ENCODE results near the gene SPATA16.

Gene SPATA16

DNA sequence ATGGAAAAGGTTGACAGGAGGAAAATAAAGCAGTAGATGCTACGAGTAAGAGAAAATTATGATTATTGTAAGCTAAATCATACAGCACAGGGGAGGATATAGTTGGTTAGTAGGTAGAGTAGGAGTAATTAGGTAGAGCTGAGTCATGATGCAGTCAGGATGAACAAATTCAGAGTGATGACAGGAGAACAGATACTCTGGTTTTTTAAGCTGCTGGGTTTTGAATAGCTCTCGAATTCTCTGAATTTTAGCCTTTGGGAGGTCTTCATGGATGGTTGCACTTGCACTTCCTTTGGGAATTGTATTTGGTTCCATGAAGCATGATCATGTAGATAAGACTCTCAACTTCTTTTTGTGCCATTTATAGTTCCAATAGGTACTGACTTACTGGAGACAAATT lies 294.3 kb downstream of the SPATA16 start:
- Mint-ChIP-seq H3K27ac (no peak overlapping the region), H3K4me1 (no peaks in the 10 kb centered on the region), H3K36me3 (no peaks in the 10 kb centered on the region), H3K27me3 (peaks cover 4% of the 10 kb centered on the region), H3K9me3 (no peaks in the 10 kb centered on the region), H3K4me3 (no peak overlapping the region)
- no peak for DNase-seq
- CTCF ChIA-PET = no interaction called here

DNA sequence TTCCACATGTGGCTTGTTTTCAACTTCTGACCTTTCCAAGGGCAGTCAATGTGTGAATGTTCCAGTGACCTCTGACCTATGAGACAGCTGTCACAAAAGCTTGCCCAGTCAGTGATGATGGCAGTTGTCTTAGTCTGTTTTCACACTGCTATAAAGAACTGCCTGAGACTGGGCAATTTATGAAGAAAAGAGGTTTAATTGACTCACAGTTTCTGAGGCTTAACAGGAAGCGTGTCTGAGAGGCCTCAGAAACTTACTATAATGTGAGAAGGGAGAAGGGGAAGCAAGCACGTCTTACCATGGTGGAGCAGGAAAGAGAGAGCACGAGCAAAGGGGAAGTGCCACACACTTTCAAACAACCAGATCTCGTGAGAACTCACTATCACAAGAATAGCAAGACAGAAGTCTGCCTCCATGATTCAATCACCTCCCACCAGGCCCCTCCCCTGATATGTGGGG lies 294.9 kb downstream of the SPATA16 start:
- Mint-ChIP-seq H3K4me3 (no peak overlapping the region), H3K9me3 (no peaks in the 10 kb centered on the region), H3K36me3 (no peaks in the 10 kb centered on the region), H3K27me3 (peaks cover 4% of the 10 kb centered on the region), H3K4me1 (no peaks in the 10 kb centered on the region), H3K27ac (no peak overlapping the region)
- CTCF ChIA-PET = no interaction called here
- DNase-seq = no peak

GRCh38 chr3:172844428-172844827 lies 296.6 kb downstream of the SPATA16 start:
- CTCF ChIA-PET = interaction anchor here (1.1 kb wide), 1 partner anchor 131 kb away, joined by 3 read pairs; no protein-coding TSS in a partner anchor
- peaks cover 4% of the 10 kb centered on the region for H3K27me3 Mint-ChIP-seq
- no peaks in the 10 kb centered on the region for H3K36me3 Mint-ChIP-seq
- H3K4me3 Mint-ChIP-seq = no peak overlapping the region
- H3K4me1 Mint-ChIP-seq = no peaks in the 10 kb centered on the region
- H3K27ac Mint-ChIP-seq = no peak overlapping the region
- no peaks in the 10 kb centered on the region for H3K9me3 Mint-ChIP-seq
- no peak for DNase-seq

- Mint-ChIP-seq H3K4me1 (no peaks in the 10 kb centered on the region), H3K4me3 (no peak overlapping the region), H3K27me3 (peaks cover 13% of the 10 kb centered on the region), H3K36me3 (no peaks in the 10 kb centered on the region), H3K27ac (no peak overlapping the region), H3K9me3 (no peaks in the 10 kb centered on the region)
- CTCF ChIA-PET = no interaction called here
- no peak for DNase-seq
Observed at GRCh38 chr3:172840913-172841312, 300.1 kb downstream of the SPATA16 start.

DNA sequence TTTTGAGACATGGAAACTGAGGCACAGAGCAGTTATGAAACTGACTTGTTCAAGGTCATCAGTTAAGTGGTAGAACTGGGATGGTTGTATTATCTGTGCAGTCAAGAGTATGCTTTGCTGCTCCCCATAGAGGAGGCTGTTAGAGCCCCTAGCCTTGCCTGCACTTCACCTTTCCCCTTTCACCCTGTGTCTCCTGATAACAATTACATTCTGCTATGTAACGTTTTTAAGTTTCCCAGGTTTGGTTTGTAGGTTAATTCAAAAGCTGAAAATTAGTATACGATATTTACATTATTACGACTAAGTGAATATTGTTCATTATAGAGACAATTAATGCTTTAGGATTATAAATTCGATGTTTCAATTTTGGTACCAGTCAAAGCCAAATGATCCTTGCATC lies 300.6 kb downstream of the SPATA16 start:
- Mint-ChIP-seq H3K4me3 (no peak overlapping the region), H3K27me3 (peaks cover 13% of the 10 kb centered on the region), H3K9me3 (no peaks in the 10 kb centered on the region), H3K27ac (no peak overlapping the region), H3K36me3 (no peaks in the 10 kb centered on the region), H3K4me1 (no peaks in the 10 kb centered on the region)
- CTCF ChIA-PET = no interaction called here
- DNase-seq = no peak

DNA sequence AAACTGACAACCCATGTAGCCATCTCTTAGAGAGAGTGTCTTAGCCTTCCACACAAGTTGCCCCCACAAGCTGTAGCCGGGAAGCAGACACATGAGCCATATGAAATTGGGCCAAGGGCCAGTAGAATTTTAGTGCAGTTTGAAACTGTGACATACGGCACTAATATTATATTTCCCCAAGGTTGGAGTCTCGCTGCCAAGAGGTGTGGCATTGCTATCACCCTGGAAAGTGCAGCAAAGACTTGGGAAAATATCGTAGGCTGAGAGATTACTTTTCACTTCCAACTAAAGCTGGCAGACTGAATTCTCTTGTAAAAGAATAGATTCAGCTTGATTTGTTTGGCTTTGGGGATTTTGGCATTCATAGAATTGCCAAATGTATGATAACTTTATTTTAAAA lies 301.4 kb downstream of the SPATA16 start:
- H3K36me3 Mint-ChIP-seq = no peaks in the 10 kb centered on the region
- H3K9me3 Mint-ChIP-seq = no peaks in the 10 kb centered on the region
- CTCF ChIA-PET = no interaction called here
- H3K27me3 Mint-ChIP-seq = peaks cover 13% of the 10 kb centered on the region
- no peak for DNase-seq
- H3K4me3 Mint-ChIP-seq = no peak overlapping the region
- no peak overlapping the region for H3K27ac Mint-ChIP-seq
- no peaks in the 10 kb centered on the region for H3K4me1 Mint-ChIP-seq
